SU-DHL-6 (cell line): ENCODE results near the gene AJAP1.

Source experiments
- EZH2phosphoT487 ChIP-seq: fragments of 200-600 bp; sonication (generic), shearing (Covaris generic); conservative IDR thresholded peaks from 2 replicates; pipeline ENCODE4 v1.6.1; 2018; ENCODE audit warnings: mild to moderate bottlenecking, antibody characterized with exemption, low read length, moderate library complexity, mixed read lengths
- TF ChIP-seq, protein P1 (sequence below): fragments of 200-600 bp; sonication (generic); IDR thresholded peaks from one replicate; pipeline ENCODE4 v1.5.1; 2017; ENCODE audit warnings: antibody characterized with exemption, mild to moderate bottlenecking, low read length, moderate library complexity; ENCODE audit not compliant: insufficient read depth, poor library complexity, severe bottlenecking

DNA sequence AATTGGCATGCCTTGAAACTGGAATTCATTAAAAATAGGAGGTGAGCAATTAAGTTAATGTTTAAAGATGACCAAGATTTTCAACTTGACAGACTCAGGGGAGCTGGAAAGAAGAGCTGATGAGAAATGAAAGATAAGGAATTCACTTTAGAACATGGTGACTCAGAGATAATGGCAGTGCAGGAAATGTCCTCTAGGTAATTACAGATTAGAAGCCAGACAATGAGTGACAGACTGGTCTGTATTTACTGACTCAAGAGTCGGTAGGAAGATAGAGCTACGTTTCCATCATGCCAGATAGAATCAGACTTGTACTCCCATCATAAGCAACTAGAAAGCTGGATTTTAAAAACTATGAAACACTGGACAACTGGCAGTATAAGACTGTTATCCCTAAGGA is 151.6 kb downstream of the AJAP1 start:
- TF ChIP-seq, protein P1, sequence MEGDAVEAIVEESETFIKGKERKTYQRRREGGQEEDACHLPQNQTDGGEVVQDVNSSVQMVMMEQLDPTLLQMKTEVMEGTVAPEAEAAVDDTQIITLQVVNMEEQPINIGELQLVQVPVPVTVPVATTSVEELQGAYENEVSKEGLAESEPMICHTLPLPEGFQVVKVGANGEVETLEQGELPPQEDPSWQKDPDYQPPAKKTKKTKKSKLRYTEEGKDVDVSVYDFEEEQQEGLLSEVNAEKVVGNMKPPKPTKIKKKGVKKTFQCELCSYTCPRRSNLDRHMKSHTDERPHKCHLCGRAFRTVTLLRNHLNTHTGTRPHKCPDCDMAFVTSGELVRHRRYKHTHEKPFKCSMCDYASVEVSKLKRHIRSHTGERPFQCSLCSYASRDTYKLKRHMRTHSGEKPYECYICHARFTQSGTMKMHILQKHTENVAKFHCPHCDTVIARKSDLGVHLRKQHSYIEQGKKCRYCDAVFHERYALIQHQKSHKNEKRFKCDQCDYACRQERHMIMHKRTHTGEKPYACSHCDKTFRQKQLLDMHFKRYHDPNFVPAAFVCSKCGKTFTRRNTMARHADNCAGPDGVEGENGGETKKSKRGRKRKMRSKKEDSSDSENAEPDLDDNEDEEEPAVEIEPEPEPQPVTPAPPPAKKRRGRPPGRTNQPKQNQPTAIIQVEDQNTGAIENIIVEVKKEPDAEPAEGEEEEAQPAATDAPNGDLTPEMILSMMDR = no peak
- TF ChIP-seq EZH2phosphoT487 = no peak
